Breast epithelium (tissue), 4 donors: Measurements from ENCODE around the gene WNT6. TPM values are rescaled to one million over a fixed set of nuclear protein-coding genes. Genes with fewer than 3 reads are reported as not detected.
A peak's percentile ranks its signal among the peaks of the same experiment; 100 is the strongest.

Experiments
- DNase-seq, 2 donors: peaks; one replicate each; pipeline ENCODE4 v3.0.0-alpha.2; 2019; ENCODE audit warnings: low spot score in 2 of 2
- H3K27ac ChIP-seq, 2 donors: fragments of 200-600 bp; sonication (generic) in 1 of 2; one replicate each; pipeline ENCODE4 v1.5.1; 2016 to 2019; ENCODE audit warnings: mild to moderate bottlenecking in 1 of 2
- H3K27me3 ChIP-seq, 2 donors: fragments of 200-600 bp; sonication (generic) in 1 of 2; one replicate each; pipeline versions ENCODE4 v1.5.1 to v1.6.0; 2017 to 2019; ENCODE audit warnings: control low read depth in 1 of 2, mild to moderate bottlenecking in 1 of 2
- H3K36me3 ChIP-seq: fragments of 200-600 bp; one replicate; pipeline ENCODE4 v1.5.1; 2019
- H3K4me1 ChIP-seq, 2 donors: fragments of 200-600 bp; sonication (generic); one replicate each; pipeline ENCODE4 v1.5.1; 2016 to 2019; ENCODE audit warnings: control low read depth in 1 of 2
- H3K4me3 ChIP-seq, 3 donors: fragments of 200-600 bp; sonication (generic); 1 replicate in 2 of 3; 2 replicates in 1 of 3; pipeline ENCODE4 v1.5.1; 2016 to 2019; ENCODE audit warnings: mild to moderate bottlenecking in 3 of 3, moderate library complexity in 2 of 3
- H3K9me3 ChIP-seq, 2 donors: fragments of 200-600 bp; sonication (generic) in 1 of 2; one replicate each; pipeline ENCODE4 v1.5.1; 2016 to 2019; ENCODE audit warnings: control low read depth in 1 of 2
- POLR2A ChIP-seq: fragments of 450-650 bp; IDR thresholded peaks from one replicate; pipeline ENCODE4 v1.6.1; 2016; ENCODE audit warnings: antibody characterized with exemption, mild to moderate bottlenecking, moderate library complexity
- POLR2AphosphoS5 ChIP-seq, 3 donors: sonication (generic); formaldehyde crosslinking; IDR thresholded peaks; one replicate each; pipeline ENCODE4 v1.6.1; 2017; ENCODE audit warnings: antibody characterized with exemption in 3 of 3
- intact Hi-C: fragments of 100-400 bp; cut with DNase I; formaldehyde crosslinking; loops from one replicate; pipeline ENCODE4 v1.15.1; 2023; ENCODE audit warnings: low total_unique reads
- total RNA-seq, 3 donors: library from RNA; depleted of rRNA; stranded (reverse); fragments of >200 nt; gene quantifications; one replicate each; pipeline ENCODE4 v1.1.0, GENCODE V29; 2016
- TF ChIP-seq, protein P1 (sequence below), 3 donors: fragments of 450-650 bp; IDR thresholded peaks; one replicate each; pipeline ENCODE4 v1.5.1; 2016 to 2017; ENCODE audit warnings: antibody characterized with exemption in 3 of 3, mild to moderate bottlenecking in 3 of 3, moderate library complexity in 3 of 3

The WNT6 gene
- total RNA-seq, 3 donors from 2014 or later, result 0.48 to 3.3 (median 1.3) TPM

GRCh38 chr2:218850796-218851195, 8.8 kb upstream of the WNT6 start:
- Histone ChIP-seq H3K4me1 (no peaks in the 10 kb centered on the region), H3K36me3 (no peaks in the 10 kb centered on the region), H3K4me3 (no peak overlapping the region), H3K27ac (no peak overlapping the region), H3K27me3 (peaks cover 0 to 6% of the 10 kb centered on the region in 2 donors), H3K9me3 (no peaks in the 10 kb centered on the region)
- intact Hi-C loops, result loop anchor here (10.0 kb wide), 1 partner anchor 146 kb away; no protein-coding TSS in a partner anchor
- TF ChIP-seq POLR2A (no peak), POLR2AphosphoS5 (IDR thresholded peaks at IDR 0.05) (no peak)
- TF ChIP-seq, protein P1, sequence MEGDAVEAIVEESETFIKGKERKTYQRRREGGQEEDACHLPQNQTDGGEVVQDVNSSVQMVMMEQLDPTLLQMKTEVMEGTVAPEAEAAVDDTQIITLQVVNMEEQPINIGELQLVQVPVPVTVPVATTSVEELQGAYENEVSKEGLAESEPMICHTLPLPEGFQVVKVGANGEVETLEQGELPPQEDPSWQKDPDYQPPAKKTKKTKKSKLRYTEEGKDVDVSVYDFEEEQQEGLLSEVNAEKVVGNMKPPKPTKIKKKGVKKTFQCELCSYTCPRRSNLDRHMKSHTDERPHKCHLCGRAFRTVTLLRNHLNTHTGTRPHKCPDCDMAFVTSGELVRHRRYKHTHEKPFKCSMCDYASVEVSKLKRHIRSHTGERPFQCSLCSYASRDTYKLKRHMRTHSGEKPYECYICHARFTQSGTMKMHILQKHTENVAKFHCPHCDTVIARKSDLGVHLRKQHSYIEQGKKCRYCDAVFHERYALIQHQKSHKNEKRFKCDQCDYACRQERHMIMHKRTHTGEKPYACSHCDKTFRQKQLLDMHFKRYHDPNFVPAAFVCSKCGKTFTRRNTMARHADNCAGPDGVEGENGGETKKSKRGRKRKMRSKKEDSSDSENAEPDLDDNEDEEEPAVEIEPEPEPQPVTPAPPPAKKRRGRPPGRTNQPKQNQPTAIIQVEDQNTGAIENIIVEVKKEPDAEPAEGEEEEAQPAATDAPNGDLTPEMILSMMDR (IDR thresholded peaks at IDR 0.05), result no peak
- no peak for DNase-seq

DNA sequence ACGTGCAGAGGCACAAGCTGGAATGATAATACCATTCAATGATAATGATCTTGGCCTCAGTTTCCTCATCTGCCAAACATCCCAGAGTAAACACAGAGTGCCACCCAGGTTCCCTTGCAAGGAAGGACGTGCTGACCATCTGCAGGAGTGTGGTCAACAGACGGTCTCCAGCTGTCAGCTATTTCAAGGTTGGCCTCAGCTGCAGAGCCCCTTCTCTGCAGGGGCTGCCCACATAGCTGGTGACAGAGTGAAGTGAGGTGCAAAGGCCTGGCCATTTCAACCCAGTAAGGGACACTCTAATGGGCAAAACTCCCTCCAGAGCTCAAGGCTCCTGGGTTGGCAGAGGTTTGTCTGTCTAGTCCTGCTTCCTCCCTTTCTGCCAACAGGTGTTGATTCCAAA, 8.3 kb upstream of the WNT6 start:
- no peak for TF ChIP-seq POLR2AphosphoS5 (IDR thresholded peaks at IDR 0.05)
- TF ChIP-seq, protein P1 (IDR thresholded peaks at IDR 0.05), result no peak
- no peak for TF ChIP-seq POLR2A
- H3K36me3 ChIP-seq, result no peaks in the 10 kb centered on the region
- no peaks in the 10 kb centered on the region for H3K9me3 ChIP-seq
- no peak for DNase-seq
- H3K27ac ChIP-seq, result no peak overlapping the region
- H3K4me3 ChIP-seq, result no peak overlapping the region
- H3K27me3 ChIP-seq, result peaks cover 0 to 6% of the 10 kb centered on the region in 2 donors
- intact Hi-C loops, result loop anchor here (10.0 kb wide), 1 partner anchor 146 kb away; no protein-coding TSS in a partner anchor
- no peaks in the 10 kb centered on the region for H3K4me1 ChIP-seq

DNA sequence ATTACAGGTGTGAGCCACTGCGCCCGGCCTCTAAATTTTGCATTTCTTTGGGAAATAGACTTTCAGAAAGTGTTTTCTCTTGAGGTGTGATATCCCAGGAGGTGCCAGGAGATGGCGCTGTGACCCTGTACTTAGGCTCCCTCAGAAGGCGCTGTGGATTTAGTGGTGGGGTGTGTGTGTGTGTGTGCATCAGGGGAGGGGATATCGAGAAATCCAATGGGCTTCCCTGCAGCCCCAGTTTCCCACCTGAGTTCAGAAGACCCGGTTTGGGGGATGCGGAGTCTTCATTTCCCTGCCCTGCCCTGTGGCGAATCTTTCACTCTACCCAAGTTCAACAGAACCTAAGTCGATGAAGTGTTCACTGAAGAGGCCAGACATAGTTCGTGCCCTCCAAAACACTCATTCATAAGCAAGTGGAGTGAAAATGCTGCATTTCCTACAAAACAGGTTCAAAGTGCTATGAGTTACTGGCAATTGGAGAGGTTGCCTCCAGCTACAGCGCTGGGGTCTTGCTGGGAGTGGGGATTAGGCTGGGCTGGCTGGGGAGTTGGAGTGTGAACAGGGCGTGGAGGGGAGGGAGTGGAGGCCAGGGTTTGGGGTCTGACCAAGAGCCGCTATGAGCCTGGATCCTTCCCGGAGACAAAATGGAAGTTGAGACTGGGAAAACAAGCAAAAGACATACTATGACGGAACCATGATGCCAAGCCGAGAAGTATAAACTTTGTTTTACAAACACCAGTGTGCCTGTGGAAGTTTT, 6.5 kb upstream of the WNT6 start:
- no peaks in the 10 kb centered on the region for H3K9me3 ChIP-seq
- no peaks in the 10 kb centered on the region for H3K4me1 ChIP-seq
- no peak overlapping the region for H3K27ac ChIP-seq
- TF ChIP-seq, protein P1 (IDR thresholded peaks at IDR 0.05), result peak; percentile 59 to 80 (median 67)
- TF ChIP-seq POLR2A, result no peak
- H3K4me3 ChIP-seq, result no peak overlapping the region
- intact Hi-C loops, result loop anchor here (10.0 kb wide), 1 partner anchor 148 kb away; no protein-coding TSS in a partner anchor
- no peaks in the 10 kb centered on the region for H3K36me3 ChIP-seq
- peak; percentile 38 to 62 for DNase-seq
- peaks cover 0 to 6% of the 10 kb centered on the region in 2 donors for H3K27me3 ChIP-seq

GRCh38 chr2:218853766-218854165, 5.8 kb upstream of the WNT6 start:
- Histone ChIP-seq H3K9me3 (no peaks in the 10 kb centered on the region), H3K4me3 (no peak overlapping the region), H3K27ac (no peak overlapping the region), H3K27me3 (peaks cover 0 to 3% of the 10 kb centered on the region in 2 donors), H3K36me3 (no peaks in the 10 kb centered on the region), H3K4me1 (no peaks in the 10 kb centered on the region)
- no peak for DNase-seq
- intact Hi-C loops, result loop anchor here (10.0 kb wide), 1 partner anchor 149 kb away; no protein-coding TSS in a partner anchor
- TF ChIP-seq POLR2A, result no peak
- TF ChIP-seq, protein P1 (IDR thresholded peaks at IDR 0.05), result no peak
- no peak for TF ChIP-seq POLR2AphosphoS5 (IDR thresholded peaks at IDR 0.05)

GRCh38 chr2:218854860-218855259, 4.7 kb upstream of the WNT6 start:
- H3K4me1 ChIP-seq, result no peaks in the 10 kb centered on the region
- H3K36me3 ChIP-seq, result no peaks in the 10 kb centered on the region
- no peak for DNase-seq
- H3K27ac ChIP-seq, result no peak overlapping the region
- no peaks in the 10 kb centered on the region for H3K9me3 ChIP-seq
- H3K4me3 ChIP-seq, result no peak overlapping the region
- no peak for TF ChIP-seq POLR2AphosphoS5 (IDR thresholded peaks at IDR 0.05)
- TF ChIP-seq, protein P1 (IDR thresholded peaks at IDR 0.05), result no peak
- TF ChIP-seq POLR2A, result no peak
- intact Hi-C loops, result loop anchor here (10.0 kb wide), 1 partner anchor 150 kb away; no protein-coding TSS in a partner anchor
- peaks cover 3 to 8% of the 10 kb centered on the region in 2 donors for H3K27me3 ChIP-seq
